Parathyroid adenoma (tissue), 2 donors: ENCODE data around the gene TGM2.

Source experiments
- H2AFZ ChIP-seq: fragments of 300-600 bp; sonication (generic); one replicate; pipeline ENCODE4 v1.7.0; 2017; ENCODE audit warnings: antibody characterized with exemption, mild to moderate bottlenecking
- H3K27ac ChIP-seq: fragments of 300-600 bp; sonication (generic); one replicate; pipeline ENCODE4 v1.7.0; 2017
- H3K27me3 ChIP-seq: fragments of 300-600 bp; sonication (generic); one replicate; pipeline ENCODE4 v1.7.0; 2017; ENCODE audit warnings: low read length; ENCODE audit not compliant: control insufficient read depth, insufficient read depth
- H3K36me3 ChIP-seq: fragments of 300-600 bp; sonication (generic); one replicate; pipeline ENCODE4 v1.7.0; 2017; ENCODE audit warnings: low read length; ENCODE audit not compliant: control insufficient read depth, insufficient read depth
- H3K4me1 ChIP-seq: fragments of 300-600 bp; sonication (generic); one replicate; pipeline ENCODE4 v1.7.0; 2017; ENCODE audit warnings: control low read depth
- H3K4me2 ChIP-seq: fragments of 300-600 bp; sonication (generic); one replicate; pipeline ENCODE4 v1.7.0; 2017; ENCODE audit warnings: low read length
- H3K4me3 ChIP-seq: fragments of 300-600 bp; sonication (generic); one replicate; pipeline ENCODE4 v1.7.0; 2017; ENCODE audit warnings: low read depth, low read length
- H3K79me2 ChIP-seq: fragments of 300-600 bp; sonication (generic); one replicate; pipeline ENCODE4 v1.7.0; 2017; ENCODE audit warnings: control low read depth
- H3K9ac ChIP-seq: fragments of 300-600 bp; sonication (generic); one replicate; pipeline ENCODE4 v1.7.0; 2017; ENCODE audit warnings: mild to moderate bottlenecking
- H3K9me3 ChIP-seq: fragments of 300-600 bp; sonication (generic); one replicate; pipeline ENCODE4 v1.7.0; 2017; ENCODE audit warnings: low read length; ENCODE audit not compliant: control insufficient read depth
- TF ChIP-seq, protein P1 (sequence below): fragments of 300-600 bp; sonication (generic); IDR thresholded peaks from one replicate; pipeline ENCODE4 v1.7.0; 2017; ENCODE audit warnings: antibody characterized with exemption, mild to moderate bottlenecking
- donor health status: primary hyperparathyroidism.

The TGM2 gene

DNA sequence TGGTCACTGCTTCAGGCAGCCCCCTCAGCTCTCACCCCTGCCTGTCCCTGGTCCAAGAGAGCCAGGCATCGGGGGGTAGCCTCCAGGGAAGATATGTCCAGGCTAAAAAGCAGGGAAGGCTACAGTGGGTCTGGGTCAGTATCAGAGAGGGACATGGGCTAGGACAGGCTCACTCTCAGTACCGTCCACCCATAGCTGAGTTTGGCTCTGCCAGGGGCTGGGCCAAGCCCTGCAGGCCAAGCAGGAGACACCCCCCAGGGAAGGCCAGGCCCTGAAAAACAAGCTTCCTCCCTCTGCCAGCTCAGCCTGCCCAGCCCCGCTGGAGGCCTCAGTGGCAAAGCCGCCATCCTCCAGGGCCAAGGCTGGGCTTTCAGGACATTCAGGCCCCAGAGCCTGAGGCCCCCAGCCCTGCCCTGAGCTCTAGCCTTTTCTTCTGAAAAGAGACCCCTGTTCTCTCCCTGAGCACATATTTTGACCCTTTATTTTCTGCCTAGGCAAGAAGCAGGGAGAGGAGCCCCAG, 28.6 kb upstream of the TGM2 start:
- TF ChIP-seq, protein P1, sequence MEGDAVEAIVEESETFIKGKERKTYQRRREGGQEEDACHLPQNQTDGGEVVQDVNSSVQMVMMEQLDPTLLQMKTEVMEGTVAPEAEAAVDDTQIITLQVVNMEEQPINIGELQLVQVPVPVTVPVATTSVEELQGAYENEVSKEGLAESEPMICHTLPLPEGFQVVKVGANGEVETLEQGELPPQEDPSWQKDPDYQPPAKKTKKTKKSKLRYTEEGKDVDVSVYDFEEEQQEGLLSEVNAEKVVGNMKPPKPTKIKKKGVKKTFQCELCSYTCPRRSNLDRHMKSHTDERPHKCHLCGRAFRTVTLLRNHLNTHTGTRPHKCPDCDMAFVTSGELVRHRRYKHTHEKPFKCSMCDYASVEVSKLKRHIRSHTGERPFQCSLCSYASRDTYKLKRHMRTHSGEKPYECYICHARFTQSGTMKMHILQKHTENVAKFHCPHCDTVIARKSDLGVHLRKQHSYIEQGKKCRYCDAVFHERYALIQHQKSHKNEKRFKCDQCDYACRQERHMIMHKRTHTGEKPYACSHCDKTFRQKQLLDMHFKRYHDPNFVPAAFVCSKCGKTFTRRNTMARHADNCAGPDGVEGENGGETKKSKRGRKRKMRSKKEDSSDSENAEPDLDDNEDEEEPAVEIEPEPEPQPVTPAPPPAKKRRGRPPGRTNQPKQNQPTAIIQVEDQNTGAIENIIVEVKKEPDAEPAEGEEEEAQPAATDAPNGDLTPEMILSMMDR = no peak
- no peak overlapping the region for H3K4me3 ChIP-seq

DNA sequence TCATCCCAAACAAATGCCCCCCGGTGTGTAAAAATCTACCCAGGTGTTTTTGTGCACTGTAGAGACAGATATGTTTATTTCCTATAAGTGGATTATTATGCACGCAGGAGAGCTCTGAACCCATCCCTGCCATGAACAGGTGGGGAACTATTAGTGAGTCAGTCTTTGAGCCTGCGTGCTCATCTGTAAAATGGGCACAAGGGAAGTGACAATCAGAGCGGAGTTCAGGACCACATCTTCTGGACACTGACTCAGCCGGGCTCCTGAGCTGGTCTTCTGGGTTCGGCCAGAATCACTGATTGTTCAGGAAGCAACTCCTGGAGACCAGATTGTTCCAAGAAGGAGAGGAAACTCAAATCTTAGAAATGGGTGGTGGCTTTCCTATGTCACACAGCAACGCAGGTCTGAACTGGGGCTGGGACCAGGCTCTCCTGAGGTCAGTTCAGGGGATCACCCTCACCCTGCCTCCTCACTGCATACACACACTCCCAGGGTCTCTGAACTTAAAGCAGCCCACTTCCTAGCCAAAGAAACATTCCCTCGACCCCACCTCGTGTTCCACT, 27.3 kb upstream of the TGM2 start:
- Histone ChIP-seq H3K9me3 (no peaks in the 10 kb centered on the region), H3K4me3 (no peak overlapping the region), H3K79me2 (no peaks in the 10 kb centered on the region), H3K9ac (no peak overlapping the region), H3K36me3 (no peaks in the 10 kb centered on the region), H3K4me2 (no peak overlapping the region), H3K27me3 (no peaks in the 10 kb centered on the region), H3K27ac (no peak overlapping the region), H2AFZ (no peak overlapping the region), H3K4me1 (peaks cover 3% of the 10 kb centered on the region)
- TF ChIP-seq, protein P1 = no peak

More for the DNA sequence above, 28.6 kb upstream of the TGM2 start:
- Histone ChIP-seq H3K36me3 (no peaks in the 10 kb centered on the region), H3K27ac (no peak overlapping the region), H3K27me3 (no peaks in the 10 kb centered on the region), H3K79me2 (no peaks in the 10 kb centered on the region), H3K4me1 (peaks cover 3% of the 10 kb centered on the region), H3K9me3 (no peaks in the 10 kb centered on the region), H3K4me2 (no peak overlapping the region), H3K9ac (no peak overlapping the region), H2AFZ (no peak overlapping the region)

DNA sequence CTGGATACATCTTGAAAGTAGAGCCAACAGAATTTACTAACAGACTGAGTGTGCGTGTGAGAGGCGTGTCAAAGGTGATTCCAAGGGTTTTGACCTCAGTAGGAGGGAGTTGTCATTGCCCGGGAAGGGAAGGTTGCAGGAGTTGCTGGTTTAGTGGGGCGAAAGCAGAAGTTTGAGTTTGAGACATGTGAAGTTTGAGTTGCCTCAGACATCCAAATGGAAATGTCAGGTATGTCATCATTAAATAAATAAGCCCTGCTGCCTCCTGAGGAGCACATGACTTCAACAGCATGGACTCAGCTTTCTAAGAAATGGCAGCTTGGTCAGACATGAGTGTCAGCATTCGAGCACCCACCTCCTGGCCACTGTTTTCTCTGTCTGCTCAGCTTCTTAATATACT, 26.6 kb upstream of the TGM2 start:
- no peak overlapping the region for H3K4me2 ChIP-seq
- H3K9ac ChIP-seq = no peak overlapping the region
- no peak overlapping the region for H3K27ac ChIP-seq
- H3K9me3 ChIP-seq = no peaks in the 10 kb centered on the region
- no peaks in the 10 kb centered on the region for H3K79me2 ChIP-seq
- no peaks in the 10 kb centered on the region for H3K36me3 ChIP-seq
- H3K4me1 ChIP-seq = peaks cover 3% of the 10 kb centered on the region
- TF ChIP-seq, protein P1 = no peak
- no peaks in the 10 kb centered on the region for H3K27me3 ChIP-seq
- no peak overlapping the region for H2AFZ ChIP-seq
- H3K4me3 ChIP-seq = no peak overlapping the region

DNA sequence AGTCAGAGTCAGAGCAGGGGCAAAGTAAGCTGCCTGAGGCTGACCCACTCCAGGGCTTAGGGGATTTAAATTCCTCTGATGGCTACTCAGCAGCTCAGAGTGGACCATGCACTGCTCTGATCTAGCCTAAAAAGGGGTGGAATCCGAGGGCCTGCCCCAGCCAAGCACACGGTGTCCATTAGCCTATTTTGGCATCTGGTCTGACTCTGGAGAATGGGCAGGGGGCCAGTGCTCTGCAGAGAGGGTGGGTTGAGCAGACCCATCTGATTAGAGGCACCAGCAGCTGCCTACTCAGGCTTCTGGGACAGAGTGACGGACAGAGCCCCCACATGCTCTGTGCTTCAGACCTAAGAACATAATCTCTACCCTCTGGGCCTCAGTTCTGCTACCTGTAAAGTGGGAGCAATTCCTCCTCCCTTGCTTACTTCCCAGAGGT, 25.9 kb upstream of the TGM2 start:
- Histone ChIP-seq H2AFZ (no peak overlapping the region), H3K27ac (no peak overlapping the region), H3K79me2 (no peaks in the 10 kb centered on the region), H3K4me3 (no peak overlapping the region), H3K9ac (no peak overlapping the region), H3K36me3 (no peaks in the 10 kb centered on the region), H3K9me3 (no peaks in the 10 kb centered on the region), H3K4me1 (peaks cover 3% of the 10 kb centered on the region), H3K4me2 (no peak overlapping the region), H3K27me3 (no peaks in the 10 kb centered on the region)
- TF ChIP-seq, protein P1 = no peak

DNA sequence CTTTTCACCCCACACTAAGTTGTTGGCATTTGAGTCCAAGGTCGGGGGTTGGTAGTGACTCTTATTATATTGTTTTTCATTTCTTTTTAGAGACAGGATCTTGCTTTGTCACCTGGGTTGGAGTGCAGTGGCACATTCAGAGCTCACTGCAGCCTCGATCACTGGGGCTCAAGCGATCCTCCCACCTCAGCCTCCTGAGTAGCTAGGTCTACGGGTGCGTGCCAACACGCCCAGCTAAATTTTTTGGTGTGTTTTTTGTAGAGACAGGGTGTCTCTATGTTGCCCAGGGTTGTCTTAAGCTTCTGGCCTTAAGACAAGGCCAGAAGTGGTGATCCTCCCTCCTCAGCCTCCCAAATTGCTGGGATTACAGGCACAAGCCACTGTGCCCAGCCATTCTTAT, 25.1 kb upstream of the TGM2 start:
- Histone ChIP-seq H3K27ac (no peak overlapping the region), H3K4me3 (no peak overlapping the region)

More for the DNA sequence above, 25.1 kb upstream of the TGM2 start:
- Histone ChIP-seq H3K4me1 (peaks cover 3% of the 10 kb centered on the region), H3K9me3 (no peaks in the 10 kb centered on the region), H3K79me2 (no peaks in the 10 kb centered on the region), H3K27me3 (no peaks in the 10 kb centered on the region), H2AFZ (no peak overlapping the region), H3K36me3 (no peaks in the 10 kb centered on the region), H3K4me2 (no peak overlapping the region), H3K9ac (no peak overlapping the region)
- TF ChIP-seq, protein P1 = no peak
